GOT3 (cell line): ENCODE measurements around the gene RUNX2.
A peak's percentile ranks its signal among the peaks of the same experiment; 100 is the strongest.

Experiments used
- DNase-seq: peaks from one replicate; lab custom pipeline; 2025; ENCODE audit warnings: mixed read lengths; lab: John Stamatoyannopoulos, UW

RUNX2 gene

DNA sequence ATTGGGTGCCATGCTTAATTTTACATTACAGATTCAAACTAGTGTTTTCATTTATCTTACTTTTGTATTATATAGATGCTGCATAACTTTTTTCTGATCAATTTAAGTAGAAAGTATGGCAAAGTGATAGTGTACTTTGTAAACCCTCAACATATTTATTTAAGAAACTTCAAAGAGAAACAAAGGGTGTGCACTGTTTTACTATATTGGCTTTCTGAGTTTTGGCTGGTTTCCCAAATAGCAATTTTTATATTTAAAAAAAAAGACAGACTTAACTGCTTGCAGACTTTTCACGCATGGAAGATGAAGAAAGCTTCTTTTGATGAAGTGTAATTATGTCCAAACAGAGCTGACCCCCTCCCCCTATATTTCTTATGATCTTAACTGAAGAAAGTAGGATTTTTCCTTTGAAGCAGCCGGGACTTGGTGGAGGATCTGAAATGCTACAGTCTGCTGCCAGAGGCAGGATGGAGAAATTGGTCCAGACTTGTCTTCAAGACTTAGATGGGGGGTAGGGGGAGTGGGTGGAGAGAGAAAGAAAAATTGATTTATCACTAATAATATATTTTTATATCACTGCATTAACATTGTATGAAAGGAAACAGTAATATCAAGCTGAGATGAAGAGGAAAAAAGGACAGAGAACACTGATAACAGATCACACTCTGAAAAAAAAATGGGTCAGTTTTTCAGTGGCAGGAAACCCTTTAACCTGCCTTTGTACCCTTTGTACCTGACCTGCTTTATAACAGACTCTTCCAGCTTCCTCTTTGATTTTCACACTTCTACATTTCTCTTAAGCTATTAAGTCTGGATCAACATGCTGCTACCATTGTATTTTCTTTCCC is 105.6 kb downstream of the RUNX2 start:
- DNase-seq: no peak

DNA sequence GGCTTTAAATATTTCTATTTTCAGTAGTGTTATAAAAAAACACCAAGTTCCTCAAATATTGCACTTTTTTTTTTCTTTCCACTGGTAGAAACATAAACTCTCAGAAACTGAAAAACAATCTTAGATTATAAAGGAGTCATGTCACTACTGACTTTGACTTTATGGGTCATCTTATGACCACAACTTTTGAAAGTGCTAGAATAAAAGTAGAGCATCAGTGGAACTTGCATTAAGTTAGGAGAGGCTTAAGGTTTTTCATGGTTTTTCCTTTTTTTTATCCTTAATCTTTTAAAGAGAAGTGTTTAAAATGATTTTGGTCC is 106.2 kb downstream of the RUNX2 start:
- DNase-seq: no peak

DNA sequence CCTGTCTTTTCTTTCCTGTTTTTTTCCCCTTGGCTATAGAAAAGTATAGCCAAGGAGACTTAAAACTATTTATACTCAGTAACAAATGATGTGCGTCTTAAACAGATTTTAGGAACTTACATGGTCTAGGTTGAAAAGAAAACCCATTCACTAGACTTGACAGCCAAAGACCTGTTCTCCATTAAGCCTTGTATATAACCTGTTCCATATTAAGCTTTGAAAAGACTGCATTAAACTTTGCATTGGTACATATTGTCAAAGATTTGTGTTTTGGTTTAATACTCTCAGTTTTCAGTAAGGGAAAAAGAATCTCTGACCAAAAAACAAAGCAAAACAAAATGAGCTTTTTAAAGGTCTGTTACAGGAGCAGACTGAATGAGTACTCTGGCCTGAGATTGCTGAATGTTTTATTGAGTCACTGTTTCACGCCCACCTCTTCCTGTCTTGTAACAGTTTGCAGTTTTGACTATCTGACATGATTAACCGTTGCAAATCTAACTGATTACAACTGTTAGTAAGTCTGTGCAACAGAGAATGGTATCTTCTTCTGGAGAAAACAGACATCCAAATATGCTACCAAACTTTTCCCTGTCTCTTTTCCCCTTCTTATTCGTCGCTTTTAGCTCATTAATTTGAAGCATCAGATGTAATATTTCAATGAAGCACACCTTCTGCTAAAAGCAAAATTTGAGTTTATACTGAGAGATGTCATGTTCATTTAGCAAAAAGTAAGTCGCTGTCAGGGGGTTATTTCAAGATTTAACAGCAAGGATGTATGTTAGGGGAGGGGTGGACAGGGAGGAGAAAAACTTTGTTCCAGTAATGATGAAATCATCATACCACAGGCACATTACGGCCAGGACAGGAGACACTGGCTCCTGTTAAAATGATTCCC is 108.7 kb downstream of the RUNX2 start:
- no peak for DNase-seq

DNA sequence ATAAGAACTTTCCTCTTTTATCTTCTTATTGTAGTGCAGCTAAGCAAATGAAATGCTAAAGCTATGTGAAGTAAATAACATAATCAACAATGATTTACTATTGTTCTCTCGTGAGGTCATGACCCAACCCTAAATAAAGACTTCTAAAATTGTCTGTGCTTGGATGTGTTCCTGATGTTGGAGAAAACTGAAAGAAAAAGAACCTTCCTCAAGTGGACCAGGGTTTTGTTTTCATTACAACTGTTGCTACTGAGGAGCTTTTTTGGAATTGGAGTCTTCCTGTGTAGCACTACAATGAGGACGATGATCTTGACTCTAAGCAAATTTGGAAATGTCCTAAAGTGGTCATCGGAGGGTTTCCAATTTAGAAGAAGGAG is 109.3 kb downstream of the RUNX2 start:
- no peak for DNase-seq

DNA sequence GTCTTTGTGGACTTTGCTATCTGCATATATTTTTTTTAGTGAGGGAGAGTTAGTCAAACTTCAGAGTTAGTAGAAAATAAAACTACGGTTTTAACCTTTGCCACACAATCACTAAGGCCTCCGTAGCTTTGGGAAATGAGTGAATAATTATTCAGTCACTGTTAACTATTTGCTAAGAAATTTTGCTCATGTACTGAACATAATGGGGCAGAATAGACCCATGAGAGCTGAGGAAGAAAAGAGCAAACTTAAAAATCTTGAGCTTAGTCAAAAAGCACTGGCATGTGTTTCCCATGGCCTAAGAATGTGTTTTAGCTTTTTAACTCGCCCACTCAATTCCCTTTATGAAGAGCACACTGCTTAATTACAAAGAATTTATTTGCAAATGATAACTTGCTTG is 110.0 kb downstream of the RUNX2 start:
- no peak for DNase-seq

DNA sequence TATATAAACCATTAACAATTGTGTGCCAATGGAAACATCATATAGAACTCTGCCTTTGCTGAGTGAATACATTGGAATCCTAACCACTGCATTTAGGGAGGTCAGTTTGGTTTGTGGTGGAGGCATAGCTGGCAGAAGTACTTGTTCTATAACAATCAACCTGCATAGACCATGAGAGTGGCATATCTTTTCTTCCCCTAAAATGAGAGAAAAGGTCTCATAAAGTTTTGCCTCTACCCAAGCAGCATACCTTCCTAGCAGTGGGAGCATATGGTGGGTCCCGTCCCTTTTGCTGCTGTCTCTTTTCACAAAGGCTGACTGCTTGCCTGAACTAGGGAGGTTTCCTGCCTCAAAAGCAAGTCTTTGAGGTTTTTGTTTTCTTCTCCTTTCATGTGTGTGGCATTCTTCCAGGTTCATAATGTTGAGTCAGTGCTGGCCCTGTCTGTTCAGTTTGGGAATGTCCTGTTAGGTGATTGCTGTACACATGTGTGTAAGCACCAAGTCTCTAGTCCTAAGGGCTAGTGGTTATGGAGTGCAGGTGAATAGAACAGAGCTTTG is 110.8 kb downstream of the RUNX2 start:
- no peak for DNase-seq

DNA sequence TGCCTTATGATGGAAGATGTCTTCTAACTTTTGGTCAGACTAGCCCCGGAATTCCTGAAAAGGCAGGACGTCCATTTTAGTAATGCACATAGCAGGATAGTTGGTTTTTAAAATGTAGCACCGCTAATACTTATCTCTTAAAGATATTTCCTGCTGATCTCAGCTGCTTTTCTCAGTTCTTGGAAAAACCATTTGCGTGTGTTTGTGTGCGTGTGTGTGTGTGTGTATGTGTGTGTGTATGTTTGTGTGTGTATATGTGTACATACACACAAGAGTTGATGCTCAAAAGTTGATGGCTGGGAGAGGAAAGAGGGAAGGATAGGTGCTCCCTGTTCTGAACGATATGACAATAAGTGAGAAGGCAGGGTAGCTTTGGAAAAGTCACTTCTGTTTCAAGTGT is 111.3 kb downstream of the RUNX2 start:
- DNase-seq: no peak

DNA sequence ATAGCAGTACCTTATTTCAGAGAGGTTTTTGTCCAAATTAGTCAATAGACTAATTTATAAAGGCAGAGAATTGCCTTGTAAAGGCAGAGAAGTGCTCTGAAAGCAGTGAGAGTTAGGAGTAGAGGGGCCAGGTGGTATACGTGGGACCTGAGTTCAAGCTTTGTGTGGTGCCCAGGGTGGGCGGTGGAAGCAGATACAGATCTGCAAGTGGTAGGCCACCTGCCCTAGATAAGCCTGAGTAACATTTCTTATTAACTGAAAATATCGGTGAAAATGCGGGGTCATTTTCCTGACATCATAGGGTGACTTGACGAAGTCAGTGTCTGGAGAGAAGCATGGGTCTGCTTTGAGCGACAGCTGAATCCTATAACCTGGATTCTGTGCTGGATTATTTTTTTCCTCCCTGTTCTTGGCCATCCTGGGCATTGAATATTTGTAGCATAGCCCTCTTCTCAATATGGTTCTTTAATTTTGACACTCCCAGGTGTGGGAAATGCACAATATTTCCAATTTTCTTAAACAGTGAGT is 111.8 kb downstream of the RUNX2 start:
- no peak for DNase-seq

DNA sequence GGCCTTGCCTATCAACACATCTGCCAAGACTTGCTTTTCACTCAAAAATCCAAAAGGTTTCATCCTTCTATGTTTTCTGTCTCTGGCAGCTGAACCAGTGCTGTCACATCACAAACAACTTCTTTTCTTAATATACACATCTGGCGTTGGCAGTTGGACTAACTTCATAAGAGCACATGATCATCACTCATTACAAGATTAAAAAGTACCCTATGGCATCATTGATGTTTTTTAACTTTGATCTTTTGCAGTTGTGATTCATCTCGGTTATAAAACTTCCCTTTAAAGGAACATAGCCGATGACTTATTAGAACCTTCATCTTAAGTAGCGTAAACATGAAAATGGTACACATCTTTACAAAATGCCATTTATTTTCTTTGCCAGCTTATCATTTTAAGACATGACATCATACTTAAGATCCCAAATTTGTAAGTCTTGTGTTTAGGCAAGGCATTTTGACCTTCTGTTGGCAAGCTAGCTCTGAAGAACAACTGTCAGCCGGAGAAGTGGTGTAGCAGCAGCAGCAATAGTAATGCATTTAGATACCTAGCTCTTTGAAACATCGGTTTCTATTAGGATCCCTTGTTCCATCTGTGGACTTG is 113.8 kb downstream of the RUNX2 start:
- DNase-seq: no peak

DNA sequence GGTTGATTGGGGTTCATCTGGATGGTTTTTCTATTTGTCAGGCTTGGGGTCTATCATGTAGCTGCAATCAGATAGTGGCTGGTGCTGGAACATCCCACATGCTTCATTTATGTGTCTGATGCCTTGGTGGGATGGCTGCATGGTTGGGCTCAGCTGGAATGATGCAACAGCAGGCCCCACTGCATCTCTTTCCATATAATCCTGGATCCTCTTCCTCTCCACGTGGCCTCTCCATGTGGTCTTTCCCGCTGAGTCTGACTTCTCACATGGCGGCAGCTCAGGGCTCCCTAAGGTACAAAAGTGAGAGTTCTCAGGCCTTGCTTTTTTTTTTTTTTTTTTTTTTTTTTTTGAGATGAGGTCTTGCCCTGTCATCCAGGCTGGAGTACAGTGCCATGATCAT is 114.6 kb downstream of the RUNX2 start:
- no peak for DNase-seq

DNA sequence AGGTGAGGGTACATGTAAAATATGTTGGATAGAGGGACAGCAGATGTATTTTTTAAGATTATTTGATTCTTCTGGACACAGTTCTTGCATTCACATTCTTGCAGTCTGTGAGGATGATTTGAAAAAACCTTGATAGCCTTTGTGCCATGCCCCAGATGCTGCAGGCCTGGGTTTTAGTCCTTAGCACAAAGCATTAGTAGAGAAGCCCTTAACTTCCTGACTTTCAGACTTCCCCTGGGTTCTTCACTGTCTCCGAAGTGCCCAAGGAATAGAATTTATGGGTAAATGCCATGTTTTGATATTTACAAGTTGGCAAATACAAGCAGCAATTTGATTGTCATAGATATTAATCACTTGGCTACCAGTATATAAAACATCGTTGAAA is 117.2 kb downstream of the RUNX2 start:
- no peak for DNase-seq

DNA sequence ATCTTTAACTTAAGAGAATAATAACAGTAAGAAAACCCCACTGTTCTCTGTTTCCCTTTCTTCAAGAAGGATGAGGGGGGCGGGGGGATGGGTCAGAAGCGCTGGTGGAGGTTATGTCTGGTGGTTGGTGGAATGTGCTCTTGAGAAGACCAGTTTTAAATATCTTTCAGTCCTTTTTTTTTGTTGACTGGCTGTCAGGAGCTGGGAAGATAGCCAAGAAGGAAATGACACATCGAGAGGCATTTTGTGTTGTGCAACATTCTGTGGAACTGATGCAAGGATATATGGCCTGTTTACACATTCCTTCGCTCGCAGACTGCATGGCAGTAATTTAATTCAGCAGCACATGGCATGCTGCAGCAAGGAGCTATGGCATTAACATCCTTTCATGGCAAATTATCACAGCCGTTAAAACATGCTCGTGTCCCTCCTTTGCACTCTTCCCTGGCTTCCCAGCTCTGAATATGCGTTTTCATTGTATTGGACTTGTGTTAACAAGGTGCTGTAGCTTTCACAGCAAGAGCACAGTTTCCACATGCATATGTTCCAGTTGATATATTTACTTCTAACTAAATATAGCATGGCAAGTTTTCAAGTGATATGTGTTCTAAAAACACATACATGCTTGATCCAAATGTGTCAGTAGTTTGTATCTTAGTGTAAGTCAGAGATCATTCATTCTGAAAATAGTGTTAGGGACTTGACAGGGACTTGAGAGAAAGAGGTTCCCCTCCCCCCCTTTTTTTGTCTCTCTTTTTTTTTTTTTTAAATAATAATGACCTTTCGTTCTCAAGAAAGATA is 117.8 kb downstream of the RUNX2 start:
- peak; percentile 52 for DNase-seq

DNA sequence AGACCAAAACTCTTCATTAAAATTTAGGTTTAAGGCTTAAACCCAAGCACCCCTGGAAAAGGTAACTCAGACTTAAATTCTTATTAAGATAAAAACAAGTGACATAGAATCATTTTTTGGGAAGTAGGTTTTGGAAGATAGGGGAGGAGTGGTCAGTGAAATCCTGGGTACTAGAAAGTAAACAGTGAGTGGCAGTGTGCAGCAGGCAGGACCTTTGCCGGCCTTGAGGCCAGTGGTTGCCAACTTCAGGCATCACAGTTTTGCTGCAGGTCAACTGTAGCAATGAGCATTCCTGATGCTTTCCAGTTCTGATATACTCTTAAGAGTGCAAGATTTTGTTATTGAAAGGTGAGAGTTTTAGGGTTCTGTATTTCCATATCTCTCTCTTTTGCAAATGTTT is 118.9 kb downstream of the RUNX2 start:
- no peak for DNase-seq

DNA sequence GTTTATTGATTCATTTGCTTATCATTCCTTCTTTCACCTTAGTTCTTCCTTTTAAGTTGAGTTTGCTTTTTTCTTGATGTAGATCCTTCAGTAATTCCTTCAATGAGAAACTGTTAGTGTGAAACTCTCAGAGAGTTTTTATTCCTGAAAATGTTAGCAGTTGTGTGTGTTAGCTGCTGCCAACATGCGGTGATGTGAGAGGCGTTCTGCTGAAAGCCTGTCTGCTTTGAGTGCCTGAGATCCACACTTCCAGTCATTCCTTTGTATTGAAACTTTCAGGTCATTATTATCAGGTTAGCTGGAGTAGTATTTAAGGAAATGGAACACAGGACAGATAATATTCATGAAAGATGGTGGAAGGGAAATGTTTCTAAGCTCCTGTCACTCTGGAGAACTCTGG is 119.6 kb downstream of the RUNX2 start:
- DNase-seq: no peak

DNA sequence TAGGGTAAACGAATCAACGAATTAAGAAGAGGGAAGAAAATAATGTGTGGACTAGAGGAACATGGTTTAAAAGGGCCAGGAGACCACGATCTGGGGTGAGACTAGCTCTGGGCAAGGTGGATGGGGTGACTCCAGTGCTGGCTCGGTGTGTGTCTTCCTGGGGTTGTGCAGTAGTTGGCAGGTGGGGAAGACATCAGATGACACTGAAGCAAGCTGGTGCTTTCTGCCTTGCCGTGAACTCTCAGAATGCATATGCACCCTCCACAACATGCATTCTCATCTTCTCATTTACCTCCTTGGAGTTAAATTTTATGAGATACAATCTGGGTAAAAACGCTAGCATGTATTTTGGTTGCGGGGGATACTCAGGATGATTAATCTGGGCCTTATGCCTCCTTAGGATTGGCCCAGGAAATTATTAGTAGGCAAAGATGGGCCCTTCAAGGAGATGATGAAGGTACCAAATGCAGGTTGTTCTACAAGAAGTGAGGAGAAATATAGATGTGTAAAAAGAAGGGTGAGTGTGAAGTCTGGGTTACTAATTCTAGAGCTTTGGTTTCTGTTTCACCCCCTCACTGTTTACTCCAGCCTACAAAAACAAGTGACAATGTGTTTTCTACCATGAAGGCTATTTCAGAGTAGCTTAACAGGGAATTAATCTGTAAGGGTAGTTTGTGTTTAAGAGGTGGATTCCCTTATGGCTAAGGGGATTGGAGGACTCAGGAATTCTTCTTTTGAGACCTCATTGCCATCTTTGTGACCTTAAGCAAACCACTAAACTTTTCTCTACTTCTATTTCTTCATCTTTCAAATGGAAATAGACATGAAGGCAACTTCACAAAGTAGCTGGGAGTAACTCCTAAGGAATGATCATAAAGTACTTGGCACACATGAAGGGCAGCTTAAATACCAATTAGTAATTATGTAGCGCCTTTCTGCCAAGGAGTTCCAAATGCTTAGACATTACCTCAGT is 120.6 kb downstream of the RUNX2 start:
- DNase-seq: no peak

DNA sequence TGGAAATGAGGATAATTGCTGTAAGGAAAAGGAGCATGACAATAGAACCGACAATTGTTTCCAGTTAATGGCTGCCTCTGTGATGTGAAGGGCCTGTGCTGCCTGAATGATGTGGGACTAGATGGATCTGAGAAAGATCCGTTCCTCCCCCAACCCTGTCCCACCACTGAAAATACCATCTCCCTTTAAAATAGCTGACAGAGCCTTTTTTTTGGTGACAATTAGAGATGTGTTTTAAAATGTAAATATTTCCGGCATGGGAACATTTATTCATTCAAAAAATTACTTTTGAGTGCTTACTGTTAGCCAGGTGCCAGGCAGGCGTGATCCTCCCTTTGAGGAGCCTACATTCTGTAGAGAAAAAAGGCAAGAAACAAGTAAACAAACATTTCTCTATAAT is 122.0 kb downstream of the RUNX2 start:
- DNase-seq: no peak

DNA sequence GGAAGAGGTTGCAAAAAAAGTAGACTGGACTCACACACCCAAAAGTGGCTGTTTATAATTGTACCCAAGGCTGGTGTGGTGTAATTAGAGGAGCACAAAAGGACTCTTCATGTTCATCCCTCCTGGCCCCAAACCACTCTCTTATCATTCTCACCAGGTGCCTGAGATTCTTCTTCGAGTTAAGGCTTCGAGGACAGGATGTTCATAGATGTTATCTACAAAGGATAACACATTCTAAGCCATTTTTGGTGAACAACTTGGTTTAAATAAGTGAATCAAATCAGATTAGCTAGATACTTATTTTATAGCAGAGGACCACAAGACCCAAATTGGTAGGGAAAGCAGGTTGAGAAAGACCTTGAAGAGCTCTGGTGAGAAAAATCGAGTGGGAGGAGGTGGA is 122.7 kb downstream of the RUNX2 start:
- DNase-seq: no peak

DNA sequence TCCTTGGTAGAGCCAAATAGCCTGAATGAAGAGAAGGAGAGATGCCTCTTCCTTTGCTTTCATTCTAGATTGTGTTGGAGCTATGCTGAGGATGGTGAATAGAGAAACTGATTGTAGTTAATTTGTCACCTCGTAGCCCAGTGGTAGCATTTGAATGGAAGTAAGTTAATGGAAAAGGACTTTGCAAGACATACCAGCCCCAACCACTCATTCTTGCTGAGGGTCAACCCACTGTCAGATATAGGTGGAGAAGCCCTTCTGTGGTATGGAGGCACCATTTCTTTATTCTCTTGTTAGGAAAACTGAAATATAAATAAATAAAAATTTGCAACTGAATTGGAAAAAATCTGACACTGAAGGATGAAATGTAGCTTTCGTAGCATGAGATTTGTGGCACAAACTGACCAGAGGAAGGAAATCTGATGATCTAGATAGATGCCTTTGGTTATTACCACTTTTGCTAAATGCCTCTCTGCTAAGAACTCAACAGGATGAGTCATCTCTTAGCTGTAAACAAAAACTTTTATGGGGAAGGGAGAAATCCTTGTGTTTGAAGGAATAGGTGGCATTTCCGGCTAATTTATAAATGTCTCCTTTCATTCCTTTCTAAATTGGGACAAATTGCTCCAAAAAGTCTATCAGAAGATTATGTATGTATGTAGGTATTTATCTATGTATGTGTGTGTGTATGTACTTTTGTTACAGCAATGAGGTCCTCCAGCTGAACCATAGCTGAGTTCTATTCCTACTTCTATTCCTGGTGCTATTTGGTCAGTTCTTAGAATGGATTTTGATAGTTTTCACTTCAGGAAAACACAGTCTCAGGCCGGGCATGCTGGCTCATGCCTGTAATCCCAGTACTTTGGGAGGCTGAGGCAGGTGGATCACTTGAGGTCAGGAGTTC is 126.1 kb downstream of the RUNX2 start:
- no peak for DNase-seq

DNA sequence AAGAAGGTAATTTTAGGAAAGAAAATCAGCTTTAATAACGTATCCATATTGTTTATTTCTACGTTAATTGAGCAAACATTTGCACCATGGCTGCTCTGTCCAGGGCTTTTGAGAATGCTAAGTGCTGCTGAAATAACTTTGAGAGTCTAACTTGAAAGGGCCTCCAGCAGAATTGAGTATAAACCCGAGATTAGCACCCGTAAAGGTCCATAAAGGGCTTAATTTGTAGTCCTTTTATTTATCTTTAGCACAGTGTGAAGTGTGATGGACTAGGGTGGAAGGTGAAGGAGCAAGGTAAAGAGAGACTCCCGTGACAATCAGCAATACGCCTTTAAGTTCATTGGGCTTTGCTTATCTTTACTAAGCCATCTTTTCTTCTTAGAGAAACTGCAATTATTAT is 127.3 kb downstream of the RUNX2 start:
- no peak for DNase-seq
